WERI-Rb-1 (cell line): ENCODE data around the gene BRF1.

Source experiments
- DNase-seq: peaks from one replicate; pipeline ENCODE4 v3.0.0-alpha.2; 2020
- H3K27ac ChIP-seq: fragments of 250-450 bp; sonication (Bioruptor Pico); 2 replicates; pipeline ENCODE4 v1.5.1; 2020; ENCODE audit warnings: mild to moderate bottlenecking, moderate library complexity
- H3K27me3 ChIP-seq: fragments of 250-450 bp; sonication (Bioruptor Pico); 2 replicates; pipeline ENCODE4 v1.5.1; 2021; ENCODE audit warnings: mild to moderate bottlenecking, low read depth, moderate library complexity; ENCODE audit not compliant: insufficient read depth, severe bottlenecking
- H3K36me3 ChIP-seq: fragments of 250-450 bp; sonication (Bioruptor Pico); 2 replicates; pipeline ENCODE4 v1.5.1; 2020; ENCODE audit warnings: mild to moderate bottlenecking, moderate library complexity
- H3K4me3 ChIP-seq: 2 replicates; pipeline ENCODE4 v1.5.1; 2011; ENCODE audit warnings: low read depth, mild to moderate bottlenecking, control low read depth, low read length
- H3K9me3 ChIP-seq: fragments of 250-450 bp; sonication (Bioruptor Pico); 2 replicates; pipeline ENCODE4 v1.5.1; 2021; ENCODE audit warnings: mild to moderate bottlenecking, moderate library complexity; ENCODE audit not compliant: severe bottlenecking
- TF ChIP-seq, protein P1 (sequence below): IDR thresholded peaks from 2 replicates; pipeline ENCODE4 v1.5.1; 2011; ENCODE audit warnings: low read depth, mild to moderate bottlenecking, control low read depth, inconsistent platforms, low read length

Gene BRF1

DNA sequence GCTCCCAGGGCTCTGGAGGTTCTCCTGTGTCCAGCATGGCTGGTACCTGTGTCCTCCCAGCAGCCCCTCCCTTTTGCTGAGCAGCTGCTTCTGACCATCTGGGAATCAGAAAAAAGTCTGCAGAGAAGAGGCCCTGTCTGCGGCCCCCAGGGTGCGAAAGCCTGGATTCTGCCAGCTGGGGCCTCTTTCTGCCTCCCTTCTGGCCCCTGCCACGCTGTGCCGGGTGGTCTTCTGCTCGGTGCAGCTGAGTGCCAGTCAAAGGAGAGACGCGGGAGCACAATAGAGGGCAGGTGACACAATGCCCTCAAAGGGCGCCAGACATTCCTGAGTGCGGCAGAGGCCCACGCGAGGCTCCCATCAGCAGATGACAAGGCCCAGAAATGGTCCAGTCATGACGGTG lies 39.8 kb downstream of the BRF1 start:
- H3K9me3 ChIP-seq = no peaks in the 10 kb centered on the region
- peaks cover 7% of the 10 kb centered on the region; the same call in 1 of the 2 replicates for H3K36me3 ChIP-seq
- peak; percentile 48 for DNase-seq
- TF ChIP-seq, protein P1, sequence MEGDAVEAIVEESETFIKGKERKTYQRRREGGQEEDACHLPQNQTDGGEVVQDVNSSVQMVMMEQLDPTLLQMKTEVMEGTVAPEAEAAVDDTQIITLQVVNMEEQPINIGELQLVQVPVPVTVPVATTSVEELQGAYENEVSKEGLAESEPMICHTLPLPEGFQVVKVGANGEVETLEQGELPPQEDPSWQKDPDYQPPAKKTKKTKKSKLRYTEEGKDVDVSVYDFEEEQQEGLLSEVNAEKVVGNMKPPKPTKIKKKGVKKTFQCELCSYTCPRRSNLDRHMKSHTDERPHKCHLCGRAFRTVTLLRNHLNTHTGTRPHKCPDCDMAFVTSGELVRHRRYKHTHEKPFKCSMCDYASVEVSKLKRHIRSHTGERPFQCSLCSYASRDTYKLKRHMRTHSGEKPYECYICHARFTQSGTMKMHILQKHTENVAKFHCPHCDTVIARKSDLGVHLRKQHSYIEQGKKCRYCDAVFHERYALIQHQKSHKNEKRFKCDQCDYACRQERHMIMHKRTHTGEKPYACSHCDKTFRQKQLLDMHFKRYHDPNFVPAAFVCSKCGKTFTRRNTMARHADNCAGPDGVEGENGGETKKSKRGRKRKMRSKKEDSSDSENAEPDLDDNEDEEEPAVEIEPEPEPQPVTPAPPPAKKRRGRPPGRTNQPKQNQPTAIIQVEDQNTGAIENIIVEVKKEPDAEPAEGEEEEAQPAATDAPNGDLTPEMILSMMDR = no peak
- H3K27ac ChIP-seq = peak overlapping the region; percentile 33
- H3K4me3 ChIP-seq = no peak overlapping the region
- no peaks in the 10 kb centered on the region for H3K27me3 ChIP-seq

DNA sequence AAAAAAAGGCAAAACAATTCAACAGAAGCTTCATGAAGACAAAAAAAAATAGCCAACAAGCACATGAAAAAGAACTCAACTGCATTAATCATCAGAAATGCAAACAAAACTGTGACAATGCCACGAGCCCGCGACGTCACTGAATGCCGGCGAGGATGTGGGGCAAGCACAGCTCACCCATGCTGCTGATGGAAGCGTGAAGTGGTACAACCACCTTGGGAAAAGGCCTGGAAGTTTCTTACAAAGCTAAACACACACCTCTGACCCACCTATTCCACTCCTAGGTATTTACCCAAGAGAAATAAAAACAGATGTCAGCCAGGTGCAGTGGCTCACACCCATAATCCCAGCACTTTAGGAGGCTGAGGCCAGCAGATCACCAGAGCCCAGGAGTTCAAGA lies 42.0 kb downstream of the BRF1 start:
- no peak for DNase-seq
- Histone ChIP-seq H3K27me3 (no peaks in the 10 kb centered on the region), H3K9me3 (no peaks in the 10 kb centered on the region), H3K27ac (no peak overlapping the region), H3K36me3 (peaks cover 3% of the 10 kb centered on the region), H3K4me3 (no peak overlapping the region)
- TF ChIP-seq, protein P1 = no peak

DNA sequence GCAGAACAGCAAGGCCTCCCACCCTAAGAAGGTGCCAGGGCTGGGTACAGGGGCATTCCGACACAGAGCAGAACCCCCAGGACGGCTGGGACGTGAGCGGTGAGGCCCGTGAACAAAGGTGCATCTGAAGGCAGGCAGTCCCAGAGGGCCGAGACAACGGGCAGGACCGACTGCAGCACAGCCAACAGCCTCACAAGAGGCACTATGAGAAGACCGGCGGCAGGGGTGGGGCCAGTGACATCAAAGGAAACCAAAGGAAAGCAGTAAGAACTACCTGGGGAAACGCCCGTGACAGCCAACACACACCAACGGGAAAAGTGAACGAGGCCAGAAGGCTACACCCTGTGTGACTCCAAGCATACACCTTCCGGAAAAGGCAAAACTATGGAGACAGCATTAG lies 43.3 kb downstream of the BRF1 start:
- Histone ChIP-seq H3K9me3 (no peaks in the 10 kb centered on the region), H3K36me3 (peaks cover 2% of the 10 kb centered on the region; the same call in 1 of the 2 replicates), H3K27me3 (no peaks in the 10 kb centered on the region), H3K4me3 (no peak overlapping the region), H3K27ac (no peak overlapping the region)
- no peak for DNase-seq
- TF ChIP-seq, protein P1 = no peak

DNA sequence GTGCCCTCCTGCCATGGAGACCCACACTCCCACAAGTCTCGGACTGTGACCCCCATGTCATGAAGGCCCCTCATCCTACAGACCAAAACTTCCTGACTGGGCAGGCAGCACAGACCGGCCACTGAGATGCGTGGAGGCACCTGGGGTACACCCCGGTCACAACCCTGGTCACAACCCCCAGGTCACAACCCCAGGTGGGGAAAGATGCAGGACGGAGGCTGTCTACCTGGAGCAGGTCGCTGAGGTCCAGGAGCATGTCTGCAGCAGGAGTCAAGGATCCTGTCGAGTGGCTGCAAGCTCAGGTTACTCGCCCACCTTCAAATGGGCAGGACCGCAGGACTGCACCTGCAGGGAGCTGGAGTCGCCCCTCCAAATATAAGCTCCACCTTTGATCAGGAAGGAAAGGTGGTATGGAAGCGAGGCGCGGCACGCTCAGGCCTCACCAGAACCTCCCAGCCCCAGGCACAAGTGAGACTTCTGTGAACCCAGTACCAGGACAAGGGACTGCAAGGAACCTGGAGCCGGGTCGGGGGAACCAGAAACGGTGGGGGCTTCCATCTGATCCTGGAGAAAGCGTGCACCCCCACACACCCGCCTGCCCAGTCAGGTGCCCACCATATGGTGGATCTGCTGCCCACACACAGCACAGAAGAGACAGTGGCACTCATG lies 44.4 kb downstream of the BRF1 start:
- H3K36me3 ChIP-seq = peaks cover 12% of the 10 kb centered on the region
- no peak for DNase-seq
- no peak overlapping the region for H3K27ac ChIP-seq
- no peak overlapping the region for H3K4me3 ChIP-seq
- H3K9me3 ChIP-seq = no peaks in the 10 kb centered on the region
- TF ChIP-seq, protein P1 = no peak
- H3K27me3 ChIP-seq = no peaks in the 10 kb centered on the region

DNA sequence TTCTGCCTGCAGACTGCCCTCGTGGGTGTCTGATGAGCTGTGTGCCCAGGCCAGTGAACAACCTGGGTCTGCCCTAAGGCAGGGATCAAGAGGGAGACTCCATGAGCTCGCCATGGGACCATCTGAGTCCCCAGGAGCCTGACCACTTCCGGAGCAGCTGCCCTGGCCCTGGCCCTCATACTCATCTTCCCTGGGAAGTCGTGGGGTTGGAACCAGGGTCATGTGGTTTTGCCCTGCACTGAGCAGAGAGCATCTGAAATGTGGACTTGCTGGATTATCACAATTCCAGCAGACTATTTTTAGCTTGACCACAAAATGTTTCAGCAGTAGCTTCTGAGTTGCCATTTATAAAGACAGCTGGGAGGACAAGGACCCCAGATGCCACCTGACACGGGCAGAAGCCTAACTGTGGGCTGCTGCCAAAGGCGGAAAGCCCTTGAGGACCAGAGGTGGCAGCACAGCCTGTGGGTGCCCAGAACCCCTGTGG lies 45.7 kb downstream of the BRF1 start:
- no peak overlapping the region for H3K27ac ChIP-seq
- no peak for DNase-seq
- no peaks in the 10 kb centered on the region for H3K27me3 ChIP-seq
- TF ChIP-seq, protein P1 = no peak
- H3K4me3 ChIP-seq = no peak overlapping the region
- no peaks in the 10 kb centered on the region for H3K9me3 ChIP-seq
- H3K36me3 ChIP-seq = peaks cover 26% of the 10 kb centered on the region

DNA sequence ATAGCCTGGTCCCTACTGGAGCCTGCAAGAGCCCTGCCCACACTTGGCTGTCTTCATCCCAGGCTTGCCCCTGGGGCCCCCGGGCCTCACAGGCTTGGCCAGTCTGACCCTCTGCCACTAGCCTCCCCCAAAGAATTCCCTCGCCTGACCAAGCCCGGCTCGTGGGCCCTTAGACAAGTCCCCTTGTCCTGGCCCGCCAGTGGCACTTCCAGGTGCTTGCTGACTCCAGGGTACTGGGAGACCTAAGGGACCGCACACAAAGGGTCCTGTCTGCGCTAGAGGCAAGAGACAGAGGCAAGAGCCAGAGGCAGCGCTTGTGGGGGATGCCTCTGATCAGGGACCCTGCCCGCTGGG lies 47.5 kb downstream of the BRF1 start:
- H3K9me3 ChIP-seq = no peaks in the 10 kb centered on the region
- no peak for DNase-seq
- H3K27me3 ChIP-seq = no peaks in the 10 kb centered on the region
- H3K36me3 ChIP-seq = peaks cover 37% of the 10 kb centered on the region
- no peak overlapping the region for H3K4me3 ChIP-seq
- TF ChIP-seq, protein P1 = no peak
- H3K27ac ChIP-seq = no peak overlapping the region
